Testis (tissue), 3 donors: ENCODE measurements around the gene ARFRP1. TPM values are rescaled to one million over a fixed set of nuclear protein-coding genes. Genes with fewer than 3 reads are reported as not detected.

ENCODE experiments used
- DNase-seq: peaks from one replicate; pipeline ENCODE4 v3.0.0-alpha.2; 2019
- H3K27ac ChIP-seq, 2 donors: fragments of 200-600 bp; sonication (generic); one replicate each; pipeline ENCODE4 v1.5.1; 2019
- H3K27me3 ChIP-seq: fragments of 200-600 bp; sonication (generic); one replicate; pipeline ENCODE4 v1.5.1; 2019
- H3K36me3 ChIP-seq: fragments of 200-600 bp; sonication (generic); one replicate; pipeline ENCODE4 v1.5.1; 2017; ENCODE audit warnings: low read depth; ENCODE audit errors: missing control alignments
- H3K4me1 ChIP-seq: fragments of 200-600 bp; sonication (generic); one replicate; pipeline ENCODE4 v1.5.1; 2019
- H3K4me3 ChIP-seq, 2 donors: fragments of 200-600 bp; sonication (generic); one replicate each; pipeline ENCODE4 v1.5.1; 2017 to 2019
- H3K9me3 ChIP-seq: fragments of 200-600 bp; sonication (generic); one replicate; pipeline ENCODE4 v1.5.1; 2017
- CTCF ChIP-seq, 3 experiments: fragments of 450-650 bp in 2 of 3; fragments of 200-600 bp in 1 of 3; sonication (generic) in 1 of 3; IDR thresholded peaks; one replicate each; pipeline ENCODE4 v1.5.1; 2016 to 2019; ENCODE audit warnings: antibody characterized with exemption in 3 of 3, mild to moderate bottlenecking in 2 of 3, moderate library complexity in 1 of 3
- POLR2A ChIP-seq: fragments of 450-650 bp; IDR thresholded peaks from one replicate; pipeline ENCODE4 v1.6.1; 2017; ENCODE audit warnings: antibody characterized with exemption, mild to moderate bottlenecking, moderate library complexity
- WGBS, 2 donors: methylation state at CpG; one replicate each; pipeline ENCODE4 v1.1.5; 2018; 5-methylcytosine and 5-hydroxymethylcytosine counted together
- intact Hi-C: fragments of 100-400 bp; cut with DNase I; formaldehyde crosslinking; loops from one replicate; pipeline ENCODE4 v1.15.1; 2023; ENCODE audit warnings: low total_unique reads
- polyA plus RNA-seq: library from polyadenylated mRNA; stranded (reverse); fragments of 350-450 nt; fragmentation: Illumina TruSeq; extraction: RNeasy Lipid Tissue Mini Kit (QIAGEN cat#74804); gene quantifications from one replicate; pipeline ENCODE4 v1.2.3, GENCODE V29; 2014; ENCODE audit warnings: low read depth, low replicate concordance; ENCODE audit not compliant: insufficient read depth
- total RNA-seq, 2 donors: library from RNA; depleted of rRNA; stranded (reverse); fragments of >200 nt; gene quantifications; one replicate each; pipeline ENCODE4 v1.2.3, GENCODE V29; 2016

Gene ARFRP1
- total and polyA plus RNA-seq, 3 donors from 2014 or later: 37.8 to 55.6 (median 55.4) TPM

DNA sequence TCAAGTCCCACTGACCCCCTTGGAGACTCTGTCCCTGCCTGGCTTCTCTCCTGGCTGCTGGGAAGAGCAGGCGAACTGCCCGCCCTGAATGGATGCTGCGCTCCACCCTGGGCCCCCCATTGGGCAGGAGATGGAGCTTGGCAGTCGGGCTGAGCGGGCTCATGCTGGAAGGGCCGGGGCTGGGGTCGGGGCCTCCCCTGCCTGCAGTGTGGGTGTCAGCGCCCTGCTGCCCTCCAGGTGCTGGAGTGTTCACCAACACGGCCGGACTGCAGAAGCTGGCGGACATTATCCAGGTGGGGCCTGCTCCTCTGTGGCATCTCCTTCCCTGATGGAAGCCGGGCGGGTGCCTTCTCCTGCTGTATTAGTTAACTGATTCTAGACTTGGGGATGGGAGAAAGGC, 27.3 kb downstream of the ARFRP1 start:
- no peak overlapping the region for H3K27ac ChIP-seq
- TF ChIP-seq CTCF (IDR thresholded peaks at IDR 0.05) (no peak), POLR2A (no peak)
- intact Hi-C loops: no loop called here
- no peaks in the 10 kb centered on the region for H3K36me3 ChIP-seq
- no peaks in the 10 kb centered on the region for H3K9me3 ChIP-seq
- no peak for DNase-seq
- H3K4me1 ChIP-seq: no peaks in the 10 kb centered on the region
- WGBS, 2 donors: 94 to 95% methylated on average over 10 to 13 of the region's 13 CpGs
- no peaks in the 10 kb centered on the region for H3K27me3 ChIP-seq
- H3K4me3 ChIP-seq: no peak overlapping the region

DNA sequence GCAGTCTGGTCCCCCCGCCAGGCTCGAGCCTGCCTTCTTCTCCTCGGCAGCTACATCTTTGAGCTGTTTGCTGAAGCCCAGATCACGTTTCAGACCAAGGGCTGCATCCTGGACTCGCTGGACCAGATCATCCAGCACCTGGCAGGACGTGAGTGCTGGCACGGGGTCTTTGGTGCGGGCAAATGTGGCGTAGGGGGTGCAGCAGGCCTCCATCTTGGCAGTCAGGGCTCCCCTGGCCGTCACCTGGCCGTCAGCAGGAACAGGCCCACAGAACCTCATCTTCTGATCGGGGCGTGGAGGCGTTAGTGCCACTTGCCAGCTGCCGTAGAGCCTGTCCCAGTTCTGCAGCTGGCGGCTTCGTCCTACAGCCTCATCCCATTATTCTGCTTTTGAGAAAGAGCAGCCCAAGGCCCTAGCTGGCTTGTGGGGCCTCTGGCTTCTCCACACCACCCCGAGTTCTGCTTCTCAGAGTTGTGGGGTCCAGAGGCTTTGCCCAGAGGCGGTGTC, 27.9 kb downstream of the ARFRP1 start:
- H3K36me3 ChIP-seq: no peaks in the 10 kb centered on the region
- H3K27me3 ChIP-seq: no peaks in the 10 kb centered on the region

GRCh38 chr20:63678667-63679465, 28.9 kb downstream of the ARFRP1 start:
- Histone ChIP-seq H3K36me3 (no peaks in the 10 kb centered on the region), H3K4me1 (no peaks in the 10 kb centered on the region), H3K27me3 (no peaks in the 10 kb centered on the region), H3K27ac (no peak overlapping the region), H3K4me3 (no peak overlapping the region), H3K9me3 (no peaks in the 10 kb centered on the region)
- DNase-seq: no peak
- no peak for TF ChIP-seq POLR2A
- no peak for TF ChIP-seq CTCF (IDR thresholded peaks at IDR 0.05)
- intact Hi-C loops: no loop called here
- 69 to 73% methylated on average over 19 to 38 of the region's 38 CpGs for WGBS, 2 donors

More for the DNA sequence above, 27.9 kb downstream of the ARFRP1 start:
- 93 to 96% methylated on average over 5 to 19 of the region's 19 CpGs for WGBS, 2 donors
- H3K9me3 ChIP-seq: no peaks in the 10 kb centered on the region
- DNase-seq: no peak
- no peak for TF ChIP-seq POLR2A
- no peak for TF ChIP-seq CTCF (IDR thresholded peaks at IDR 0.05)
- intact Hi-C loops: no loop called here
- no peaks in the 10 kb centered on the region for H3K4me1 ChIP-seq
- H3K4me3 ChIP-seq: no peak overlapping the region
- H3K27ac ChIP-seq: no peak overlapping the region

DNA sequence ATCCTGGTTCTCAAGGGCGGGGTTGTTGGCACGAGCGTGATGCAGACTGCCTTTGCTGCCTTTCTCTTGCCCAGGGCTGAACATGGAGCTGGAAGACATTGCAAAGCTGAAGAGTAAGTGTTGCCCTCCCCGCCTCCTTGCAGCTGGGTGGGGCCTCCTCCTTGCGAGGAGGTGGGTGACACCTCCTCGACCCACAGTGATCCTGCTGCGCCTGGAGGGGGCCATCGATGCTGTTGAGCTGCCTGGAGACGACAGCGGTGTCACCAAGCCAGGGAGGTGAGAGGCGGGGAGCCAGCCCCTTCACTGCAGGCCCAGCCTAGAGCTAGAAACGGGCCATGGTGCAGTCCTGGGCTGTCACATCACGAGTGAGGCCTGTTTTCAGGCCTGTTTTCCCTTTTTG, 29.7 kb downstream of the ARFRP1 start:
- Histone ChIP-seq H3K9me3 (no peaks in the 10 kb centered on the region), H3K36me3 (no peaks in the 10 kb centered on the region), H3K27me3 (no peaks in the 10 kb centered on the region), H3K4me3 (no peak overlapping the region), H3K27ac (no peak overlapping the region), H3K4me1 (no peaks in the 10 kb centered on the region)
- intact Hi-C loops: no loop called here
- no peak for DNase-seq
- 76 to 93% methylated on average over 8 to 13 of the region's 13 CpGs for WGBS, 2 donors
- TF ChIP-seq CTCF (IDR thresholded peaks at IDR 0.05) (no peak), POLR2A (no peak)
